ENCODE data around the gene PUS7L.

The PUS7L gene

GRCh38 chr12:43750814-43751213 lies 7.8 kb downstream of the PUS7L start:
- no peak for DNase-seq (ENCODE audit: low spot score)
- Histone ChIP-seq H3K27me3 (ENCODE audit: insufficient read depth, poor library complexity, severe bottlenecking) (no peaks in the 10 kb centered on the region), H3K4me1 (ENCODE audit: insufficient read depth, poor library complexity, severe bottlenecking) (no peaks in the 10 kb centered on the region), H3K9me3 (ENCODE audit: severe bottlenecking) (no peaks in the 10 kb centered on the region), H3K36me3 (ENCODE audit: low read depth) (peaks cover 58% of the 10 kb centered on the region), H3K4me3 (ENCODE audit: severe bottlenecking) (no peak overlapping the region), H3K27ac (ENCODE audit: poor library complexity, severe bottlenecking) (no peak overlapping the region)
- ATAC-seq (ENCODE audit: low read depth), result no peak
- no peak for TF ChIP-seq CTCF (IDR thresholded peaks at IDR 0.05; ENCODE audit: poor library complexity, severe bottlenecking)

- Histone ChIP-seq H3K27me3 (ENCODE audit: insufficient read depth, poor library complexity, severe bottlenecking) (no peaks in the 10 kb centered on the region), H3K4me3 (ENCODE audit: severe bottlenecking) (no peak overlapping the region), H3K27ac (ENCODE audit: poor library complexity, severe bottlenecking) (no peak overlapping the region), H3K4me1 (ENCODE audit: insufficient read depth, poor library complexity, severe bottlenecking) (no peaks in the 10 kb centered on the region), H3K36me3 (ENCODE audit: low read depth) (peaks cover 65% of the 10 kb centered on the region), H3K9me3 (ENCODE audit: severe bottlenecking) (no peaks in the 10 kb centered on the region)
- ATAC-seq (ENCODE audit: low read depth) (no peak), DNase-seq (ENCODE audit: low spot score) (no peak)
- no peak for TF ChIP-seq CTCF (IDR thresholded peaks at IDR 0.05; ENCODE audit: poor library complexity, severe bottlenecking)
Measured at GRCh38 chr12:43749016-43749415, 9.6 kb downstream of the PUS7L start.

- DNase-seq (ENCODE audit: low spot score) (no peak), ATAC-seq (ENCODE audit: low read depth) (no peak)
- Histone ChIP-seq H3K9me3 (ENCODE audit: severe bottlenecking) (no peaks in the 10 kb centered on the region), H3K4me3 (ENCODE audit: severe bottlenecking) (no peak overlapping the region), H3K27me3 (ENCODE audit: insufficient read depth, poor library complexity, severe bottlenecking) (no peaks in the 10 kb centered on the region), H3K36me3 (ENCODE audit: low read depth) (peaks cover 59% of the 10 kb centered on the region), H3K4me1 (ENCODE audit: insufficient read depth, poor library complexity, severe bottlenecking) (peaks cover 4% of the 10 kb centered on the region), H3K27ac (ENCODE audit: poor library complexity, severe bottlenecking) (no peak overlapping the region)
- no peak for TF ChIP-seq CTCF (IDR thresholded peaks at IDR 0.05; ENCODE audit: poor library complexity, severe bottlenecking)
Measured at GRCh38 chr12:43744826-43745225, 13.8 kb downstream of the PUS7L start.

- Histone ChIP-seq H3K9me3 (ENCODE audit: severe bottlenecking) (no peaks in the 10 kb centered on the region), H3K36me3 (ENCODE audit: low read depth) (peaks cover 68% of the 10 kb centered on the region), H3K4me3 (ENCODE audit: severe bottlenecking) (no peak overlapping the region), H3K27ac (ENCODE audit: poor library complexity, severe bottlenecking) (no peak overlapping the region), H3K4me1 (ENCODE audit: insufficient read depth, poor library complexity, severe bottlenecking) (peaks cover 4% of the 10 kb centered on the region), H3K27me3 (ENCODE audit: insufficient read depth, poor library complexity, severe bottlenecking) (no peaks in the 10 kb centered on the region)
- no peak for TF ChIP-seq CTCF (IDR thresholded peaks at IDR 0.05; ENCODE audit: poor library complexity, severe bottlenecking)
- DNase-seq (ENCODE audit: low spot score), result no peak
- ATAC-seq (ENCODE audit: low read depth), result peak; percentile 67; the same call in 2 of the 3 replicates
Measured at GRCh38 chr12:43742106-43742505, 16.5 kb downstream of the PUS7L start.

- no peaks in the 10 kb centered on the region for H3K27me3 ChIP-seq (ENCODE audit: insufficient read depth, poor library complexity, severe bottlenecking)
- DNase-seq (ENCODE audit: low spot score) (no peak), ATAC-seq (ENCODE audit: low read depth) (no peak)
- H3K9me3 ChIP-seq (ENCODE audit: severe bottlenecking), result no peaks in the 10 kb centered on the region
- no peak overlapping the region for H3K27ac ChIP-seq (ENCODE audit: poor library complexity, severe bottlenecking)
- H3K4me1 ChIP-seq (ENCODE audit: insufficient read depth, poor library complexity, severe bottlenecking), result peaks cover 4% of the 10 kb centered on the region
- H3K4me3 ChIP-seq (ENCODE audit: severe bottlenecking), result no peak overlapping the region
- TF ChIP-seq CTCF (IDR thresholded peaks at IDR 0.05; ENCODE audit: poor library complexity, severe bottlenecking), result no peak
- peaks cover 67% of the 10 kb centered on the region for H3K36me3 ChIP-seq (ENCODE audit: low read depth)
Measured at GRCh38 chr12:43740511-43741100, 18.0 kb downstream of the PUS7L start.
